HG02943 (cell line): Measurements from ENCODE around the gene FBLN5.
A peak's percentile ranks its signal among the peaks of the same experiment; 100 is the strongest.
"Not testable (repeated sequence)": the region's sequence is repeated elsewhere in the genome, so short reads cannot be mapped to it uniquely, and the experiment has no call there.

Experiments
- ATAC-seq: cut with Tn5 transposase; IDR thresholded peaks from one replicate; pipeline ENCODE4 v1.9.1; 2021; ENCODE audit warnings: mild to moderate bottlenecking, low read depth, moderate library complexity; ENCODE audit not compliant: unreplicated experiment

The FBLN5 gene

GRCh38 chr14:91888641-91889476 is 58.6 kb downstream of the FBLN5 start:
- ATAC-seq, result no peak

- no peak for ATAC-seq
Measured at GRCh38 chr14:91886961-91887360, 60.5 kb downstream of the FBLN5 start.

GRCh38 chr14:91885839-91886238 is 61.7 kb downstream of the FBLN5 start:
- no peak for ATAC-seq

- no peak for ATAC-seq
Measured at GRCh38 chr14:91885113-91885712, 62.3 kb downstream of the FBLN5 start.

- no peak for ATAC-seq
Measured at GRCh38 chr14:91884664-91885063, 62.8 kb downstream of the FBLN5 start.

GRCh38 chr14:91883753-91884152 is 63.7 kb downstream of the FBLN5 start:
- no peak for ATAC-seq

GRCh38 chr14:91882776-91883175 is 64.7 kb downstream of the FBLN5 start:
- no peak for ATAC-seq

- no peak for ATAC-seq
Measured at GRCh38 chr14:91882369-91882768, 65.1 kb downstream of the FBLN5 start.

- no peak for ATAC-seq
Measured at GRCh38 chr14:91879196-91879595, 68.3 kb downstream of the FBLN5 start.

GRCh38 chr14:91878274-91878673 is 69.2 kb downstream of the FBLN5 start:
- ATAC-seq, result no peak

GRCh38 chr14:91877376-91877915 is 70.0 kb downstream of the FBLN5 start:
- no peak for ATAC-seq

GRCh38 chr14:91876492-91876891 is 71.0 kb downstream of the FBLN5 start:
- no peak for ATAC-seq

GRCh38 chr14:91875525-91876286 is 71.8 kb downstream of the FBLN5 start:
- ATAC-seq, result no peak

- peak; percentile 58 for ATAC-seq
Measured at GRCh38 chr14:91873471-91874415, 73.8 kb downstream of the FBLN5 start.

- peak; percentile 19 for ATAC-seq
Measured at GRCh38 chr14:91872517-91873470, 74.7 kb downstream of the FBLN5 start.

GRCh38 chr14:91872011-91872501 is 75.4 kb downstream of the FBLN5 start:
- ATAC-seq, result peak; percentile 47

- ATAC-seq, result not testable (repeated sequence)
Measured at GRCh38 chr14:91871401-91871800, 76.1 kb downstream of the FBLN5 start.

- ATAC-seq, result no peak
Measured at GRCh38 chr14:91870890-91871289, 76.6 kb downstream of the FBLN5 start.

- no peak for ATAC-seq
Measured at GRCh38 chr14:91870001-91870400, 77.5 kb downstream of the FBLN5 start.
